Kidney epithelial cell (primary cell): ENCODE results near the gene EZR. TPM values are rescaled to one million over a fixed set of nuclear protein-coding genes. Genes with fewer than 3 reads are reported as not detected.

ENCODE experiments used
- DNase-seq: peaks from one replicate; pipeline ENCODE4 v3.0.0-alpha.2; 2010; ENCODE audit warnings: low read depth
- H3K27me3 ChIP-seq: 2 replicates; pipeline ENCODE4 v1.6.0; 2011; ENCODE audit warnings: low read length; ENCODE audit not compliant: control insufficient read depth, insufficient read depth
- H3K36me3 ChIP-seq: 2 replicates; pipeline ENCODE4 v1.5.1; 2011; ENCODE audit warnings: low read length; ENCODE audit not compliant: control insufficient read depth, insufficient read depth
- H3K4me3 ChIP-seq: 2 replicates; pipeline ENCODE4 v1.5.1; 2011; ENCODE audit warnings: low read depth, mild to moderate bottlenecking, control low read depth, low read length
- total RNA-seq: library from RNA; depleted of rRNA; stranded (reverse); fragments of >200 nt; gene quantifications from 2 replicates; pipeline ENCODE4 v1.2.3, GENCODE V29; 2015
- TF ChIP-seq, protein P1 (sequence below): IDR thresholded peaks from 2 replicates; pipeline ENCODE4 v1.5.1; 2011; ENCODE audit warnings: mild to moderate bottlenecking, moderate library complexity, low read length, control low read depth, inconsistent platforms; ENCODE audit not compliant: insufficient read depth, poor library complexity, severe bottlenecking

EZR gene
- total RNA-seq, 1 donor from 2014 or later: 277 TPM

GRCh38 chr6:158807515-158808441 lies 11.4 kb downstream of the EZR start:
- Histone ChIP-seq H3K36me3 (peaks cover 1% of the 10 kb centered on the region), H3K27me3 (no peaks in the 10 kb centered on the region), H3K4me3 (no peak overlapping the region)
- no peak for DNase-seq
- TF ChIP-seq, protein P1, sequence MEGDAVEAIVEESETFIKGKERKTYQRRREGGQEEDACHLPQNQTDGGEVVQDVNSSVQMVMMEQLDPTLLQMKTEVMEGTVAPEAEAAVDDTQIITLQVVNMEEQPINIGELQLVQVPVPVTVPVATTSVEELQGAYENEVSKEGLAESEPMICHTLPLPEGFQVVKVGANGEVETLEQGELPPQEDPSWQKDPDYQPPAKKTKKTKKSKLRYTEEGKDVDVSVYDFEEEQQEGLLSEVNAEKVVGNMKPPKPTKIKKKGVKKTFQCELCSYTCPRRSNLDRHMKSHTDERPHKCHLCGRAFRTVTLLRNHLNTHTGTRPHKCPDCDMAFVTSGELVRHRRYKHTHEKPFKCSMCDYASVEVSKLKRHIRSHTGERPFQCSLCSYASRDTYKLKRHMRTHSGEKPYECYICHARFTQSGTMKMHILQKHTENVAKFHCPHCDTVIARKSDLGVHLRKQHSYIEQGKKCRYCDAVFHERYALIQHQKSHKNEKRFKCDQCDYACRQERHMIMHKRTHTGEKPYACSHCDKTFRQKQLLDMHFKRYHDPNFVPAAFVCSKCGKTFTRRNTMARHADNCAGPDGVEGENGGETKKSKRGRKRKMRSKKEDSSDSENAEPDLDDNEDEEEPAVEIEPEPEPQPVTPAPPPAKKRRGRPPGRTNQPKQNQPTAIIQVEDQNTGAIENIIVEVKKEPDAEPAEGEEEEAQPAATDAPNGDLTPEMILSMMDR: no peak

DNA sequence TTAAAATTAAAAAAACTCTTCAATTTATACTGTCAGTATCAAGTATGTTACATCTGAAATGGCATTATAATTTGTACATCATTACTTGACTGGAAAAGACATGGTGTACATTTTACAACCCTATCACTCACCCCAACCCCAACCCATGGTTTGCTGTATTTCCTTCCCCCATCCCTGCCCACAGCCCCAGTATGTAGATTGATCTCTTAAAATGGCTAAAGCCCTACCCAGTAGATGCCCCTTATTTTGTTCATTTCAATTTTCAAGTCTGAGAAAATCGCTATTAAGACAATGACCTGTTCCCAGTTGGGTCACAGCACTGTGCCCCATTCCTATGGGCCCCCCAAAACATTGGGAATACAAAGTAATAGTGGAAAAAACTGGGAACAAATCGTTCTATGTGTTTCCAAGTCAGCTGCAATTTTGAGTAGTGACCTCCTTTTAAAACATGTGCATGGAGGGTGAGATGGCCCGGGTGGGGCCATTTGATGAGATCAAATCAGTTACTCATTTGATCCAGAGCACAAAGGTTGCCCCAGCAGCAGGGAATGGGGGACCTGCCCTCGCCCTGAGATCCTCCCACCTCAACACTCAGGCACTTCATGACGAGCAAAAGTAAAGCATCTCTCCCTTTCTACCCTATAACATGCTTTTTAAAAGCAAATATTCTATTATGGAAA lies 13.3 kb downstream of the EZR start:
- no peak overlapping the region for H3K4me3 ChIP-seq
- peaks cover 1% of the 10 kb centered on the region for H3K36me3 ChIP-seq
- DNase-seq: no peak
- no peaks in the 10 kb centered on the region for H3K27me3 ChIP-seq
- TF ChIP-seq, protein P1: no peak

GRCh38 chr6:158804207-158804606 lies 15.0 kb downstream of the EZR start:
- H3K4me3 ChIP-seq: no peak overlapping the region
- H3K36me3 ChIP-seq: peaks cover 1% of the 10 kb centered on the region
- no peak for DNase-seq
- H3K27me3 ChIP-seq: no peaks in the 10 kb centered on the region
- TF ChIP-seq, protein P1: no peak

DNA sequence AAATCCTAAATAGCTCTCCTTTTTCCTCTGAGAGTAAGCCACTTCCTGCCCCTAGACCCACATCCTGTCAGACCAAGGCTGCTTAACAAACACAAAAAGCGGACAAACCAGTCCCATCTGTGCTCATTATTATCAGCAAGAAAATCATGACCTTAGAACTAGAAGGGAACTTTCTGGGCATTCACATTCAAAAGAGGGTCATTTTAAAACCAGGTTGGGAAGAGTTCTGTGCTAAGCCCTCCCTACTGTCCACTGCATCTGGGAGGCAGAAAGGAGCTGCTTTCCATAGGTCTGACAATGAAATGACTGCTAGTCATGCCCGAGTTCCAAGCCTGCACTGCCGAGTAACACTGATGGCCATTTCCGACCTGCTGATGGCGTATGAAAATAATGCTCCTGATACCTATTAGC lies 15.4 kb downstream of the EZR start:
- no peak for DNase-seq
- TF ChIP-seq, protein P1: no peak
- H3K27me3 ChIP-seq: no peaks in the 10 kb centered on the region
- no peak overlapping the region for H3K4me3 ChIP-seq
- H3K36me3 ChIP-seq: peaks cover 1% of the 10 kb centered on the region

- Histone ChIP-seq H3K27me3 (no peaks in the 10 kb centered on the region), H3K36me3 (peaks cover 1% of the 10 kb centered on the region), H3K4me3 (no peak overlapping the region)
- no peak for DNase-seq
- TF ChIP-seq, protein P1: no peak
These were observed 17.4 kb downstream of the EZR start for GRCh38 chr6:158801655-158802294.
